ENCODE data around the gene CLDN24. TPM values are rescaled to one million over a fixed set of nuclear protein-coding genes. Genes with fewer than 3 reads are reported as not detected.

CLDN24 gene
- total RNA-seq, 1 experiment from 2014 or later = not detected

GRCh38 chr4:183291070-183291469, 31.2 kb downstream of the CLDN24 start:
- H4K8ac ChIP-seq (replicated peaks; ENCODE audit: insufficient read length, low read depth, low read length) = no peak overlapping the region
- no peak overlapping the region for H3K23ac ChIP-seq (ENCODE audit: insufficient read length, low read depth, low read length)
- no peaks in the 10 kb centered on the region for H3K9me3 ChIP-seq (ENCODE audit: control insufficient read depth, low read depth, low read length)
- H3T11ph ChIP-seq (ENCODE audit: low read length) = no peak overlapping the region
- H3K27ac ChIP-seq (ENCODE audit: insufficient read length, low read depth, low read length) = no peak overlapping the region
- H2BK12ac ChIP-seq (ENCODE audit: insufficient read length, low read depth, low read length) = no peak overlapping the region
- H3K18ac ChIP-seq (ENCODE audit: insufficient read length, low read depth, low read length) = no peak overlapping the region
- no peak overlapping the region for H3K14ac ChIP-seq (ENCODE audit: insufficient read depth, low read length)
- WGBS (ENCODE audit: extremely low coverage, insufficient read length, low lambda C conversion rate) = no CpG with 5 or more reads among the region's 2 CpGs
- no peaks in the 10 kb centered on the region for H3K4me1 ChIP-seq (ENCODE audit: insufficient read depth, low read length)
- H2AK5ac ChIP-seq (ENCODE audit: insufficient read length, low read length) = no peak overlapping the region
- H4K20me1 ChIP-seq (ENCODE audit: control insufficient read depth, insufficient read depth, insufficient read length) = no peaks in the 10 kb centered on the region
- H3K4me2 ChIP-seq (ENCODE audit: insufficient read depth, insufficient read length, low read length) = no peak overlapping the region
- no peak overlapping the region for H2BK15ac ChIP-seq (ENCODE audit: low read depth, low read length)
- Mint-ChIP-seq H3K9me3 (no peaks in the 10 kb centered on the region), H3K27me3 (ENCODE audit: low read depth) (no peaks in the 10 kb centered on the region), H3K27ac (peak overlapping the region; percentile 4 to 77 (median 74); a peak in 4 of 7 replicates), H3K4me3 (no peak overlapping the region), H3K4me1 (peaks cover 3 to 5% of the 10 kb centered on the region in 2 experiments; a peak in 3 of 4 replicates), H3K36me3 (ENCODE audit: insufficient read depth in 1 of 3, low read depth in 3 of 3) (peaks cover 50 to 81% (median 81%) of the 10 kb centered on the region in 3 experiments)
- no peak overlapping the region for H4K91ac ChIP-seq (ENCODE audit: insufficient read length, low read depth, low read length)
- DNase-seq = no peak
- no peaks in the 10 kb centered on the region for H3K27me3 ChIP-seq (ENCODE audit: insufficient read depth, low read length)
- no peak overlapping the region for H4K5ac ChIP-seq (ENCODE audit: insufficient read length, low read depth, low read length)
- no peak overlapping the region for H2AFZ ChIP-seq (ENCODE audit: low read length)
- H3K9ac ChIP-seq (ENCODE audit: extremely low read depth, insufficient read length, low read length) = no peak overlapping the region
- H2BK5ac ChIP-seq (ENCODE audit: insufficient read length, low read length) = no peak overlapping the region
- no peak overlapping the region for H2BK20ac ChIP-seq (ENCODE audit: low read depth, low read length, poor library complexity, severe bottlenecking)
- H3K79me1 ChIP-seq (ENCODE audit: insufficient read depth, low read depth, low read length, poor library complexity, severe bottlenecking) = no peaks in the 10 kb centered on the region
- H2BK120ac ChIP-seq (ENCODE audit: low read depth, low read length, poor library complexity, severe bottlenecking) = no peak overlapping the region
- no peaks in the 10 kb centered on the region for H3K23me2 ChIP-seq (ENCODE audit: insufficient read length, low read depth, low read length, poor library complexity, severe bottlenecking)
- no peak for TF ChIP-seq CTCF (conservative IDR thresholded peaks at IDR 0.05)
- no peak overlapping the region for H3K4ac ChIP-seq (ENCODE audit: low read depth, low read length)
- H3K56ac ChIP-seq (ENCODE audit: insufficient read length, low read depth, low read length) = no peak overlapping the region
- no peaks in the 10 kb centered on the region for H3K79me2 ChIP-seq (ENCODE audit: insufficient read depth, low read length)
